Mesodermal cell (in vitro differentiated cells): ENCODE results near the gene XAGE2. TPM values are rescaled to one million over a fixed set of nuclear protein-coding genes. Genes with fewer than 3 reads are reported as not detected.
"Not testable (repeated sequence)": the region's sequence is repeated elsewhere in the genome, so short reads cannot be mapped to it uniquely, and the experiment has no call there.

Experiments
- H3K27ac ChIP-seq: 2 replicates; pipeline ENCODE4 v1.7.0; 2013; ENCODE audit warnings: mild to moderate bottlenecking, low read depth, low read length, moderate library complexity; ENCODE audit not compliant: severe bottlenecking
- H3K36me3 ChIP-seq: 2 replicates; pipeline ENCODE4 v1.7.1; 2013; ENCODE audit warnings: mild to moderate bottlenecking, low read length, moderate library complexity; ENCODE audit not compliant: control insufficient read depth, insufficient read depth
- H3K4me1 ChIP-seq: one replicate; pipeline ENCODE4 v1.7.1; 2013; ENCODE audit warnings: mild to moderate bottlenecking, low read length; ENCODE audit not compliant: insufficient read depth, control insufficient read depth, poor library complexity, severe bottlenecking
- H3K4me3 ChIP-seq: 2 replicates; pipeline ENCODE4 v1.7.0; 2013; ENCODE audit warnings: low read length, control low read depth, mild to moderate bottlenecking; ENCODE audit not compliant: insufficient read depth, poor library complexity, severe bottlenecking; ENCODE audit errors: extremely low read depth
- H3K9me3 ChIP-seq: 2 replicates; pipeline ENCODE4 v1.7.1; 2013; ENCODE audit warnings: mild to moderate bottlenecking, low read length, moderate library complexity; ENCODE audit not compliant: control insufficient read depth
- WGBS, 2 experiments: methylation state at CpG; one replicate each; pipeline ENCODE4 v1.1.5; 2013; ENCODE audit warnings: missing lambda C conversion rate in 2 of 2; ENCODE audit not compliant: insufficient coverage in 2 of 2; 5-methylcytosine and 5-hydroxymethylcytosine counted together
- polyA plus RNA-seq, 2 experiments: library from polyadenylated mRNA; stranded (reverse); fragments of 50-300 nt; gene quantifications; one replicate each; pipeline ENCODE4 v1.2.3, GENCODE V29; 2013

XAGE2 gene, protein sequence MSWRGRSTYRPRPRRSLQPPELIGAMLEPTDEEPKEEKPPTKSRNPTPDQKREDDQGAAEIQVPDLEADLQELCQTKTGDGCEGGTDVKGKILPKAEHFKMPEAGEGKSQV
- not detected for polyA plus RNA-seq (2013, experiment 1 of 2)
- polyA plus RNA-seq (2013, experiment 2 of 2), result not detected

GRCh38 chrX:52368368-52369055 lies at the start of gene XAGE2:
Gene XAGE2 (plus strand): TSS chrX:52369021. CDS start chrX:52370015, 994 bp downstream.
- Histone ChIP-seq H3K4me3 (no peak within 1 kb of the TSS), H3K9me3 (no peaks in the 10 kb centered on the region), H3K36me3 (no peaks in the 10 kb centered on the region), H3K4me1 (no peaks in the 10 kb centered on the region), H3K27ac (no peak within 1 kb of the TSS)
- WGBS, 2 experiments, result 91 to 100% methylated on average over 4 to 8 of the region's 19 CpGs

DNA sequence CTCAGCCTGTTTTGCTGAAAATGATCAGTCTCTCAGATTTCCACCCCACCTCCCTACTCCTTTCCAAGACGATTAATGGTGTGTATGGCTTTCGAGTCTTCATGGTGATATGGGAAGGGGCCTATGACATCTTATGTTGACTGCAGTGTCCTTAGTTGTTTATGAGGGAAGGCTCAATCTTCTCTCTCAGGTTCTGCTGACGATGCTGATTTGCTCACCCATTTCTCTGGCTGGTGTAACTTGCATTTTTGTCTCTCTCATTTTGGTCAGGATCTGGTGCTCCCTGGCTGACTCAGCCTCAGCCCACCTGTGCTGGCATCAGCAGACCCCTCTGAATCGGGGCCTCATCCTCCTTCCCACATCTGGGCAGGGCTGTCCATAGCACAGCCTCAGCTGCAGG lies 31.4 kb upstream of the XAGE2 start:
- Histone ChIP-seq H3K9me3 (no peaks in the 10 kb centered on the region), H3K4me3 (no peak overlapping the region), H3K4me1 (no peaks in the 10 kb centered on the region), H3K27ac (no peak overlapping the region), H3K36me3 (no peaks in the 10 kb centered on the region)
- 86 to 100% methylated on average over 1 to 2 of the region's 4 CpGs for WGBS, 2 experiments

DNA sequence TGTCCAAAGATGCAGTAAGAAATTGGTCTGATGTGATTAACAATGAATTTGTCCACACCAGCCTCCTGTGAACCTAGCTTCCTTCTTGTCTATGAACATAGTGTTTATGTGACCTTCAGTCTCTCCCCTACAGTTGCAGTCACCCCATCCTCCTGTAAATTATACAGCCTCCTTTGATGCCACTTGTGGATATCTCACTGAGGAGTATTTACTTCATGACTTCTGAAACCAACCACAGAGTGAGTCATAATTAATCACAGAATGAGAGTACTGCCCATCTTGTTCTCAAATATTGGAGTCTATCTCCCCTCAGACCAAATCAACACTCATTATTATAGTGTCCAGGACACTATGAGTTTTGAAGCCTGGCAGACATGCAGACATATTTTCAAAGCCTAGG lies 27.3 kb upstream of the XAGE2 start:
- Histone ChIP-seq H3K36me3 (no peaks in the 10 kb centered on the region), H3K9me3 (no peaks in the 10 kb centered on the region), H3K27ac (no peak overlapping the region), H3K4me3 (no peak overlapping the region), H3K4me1 (no peaks in the 10 kb centered on the region)

DNA sequence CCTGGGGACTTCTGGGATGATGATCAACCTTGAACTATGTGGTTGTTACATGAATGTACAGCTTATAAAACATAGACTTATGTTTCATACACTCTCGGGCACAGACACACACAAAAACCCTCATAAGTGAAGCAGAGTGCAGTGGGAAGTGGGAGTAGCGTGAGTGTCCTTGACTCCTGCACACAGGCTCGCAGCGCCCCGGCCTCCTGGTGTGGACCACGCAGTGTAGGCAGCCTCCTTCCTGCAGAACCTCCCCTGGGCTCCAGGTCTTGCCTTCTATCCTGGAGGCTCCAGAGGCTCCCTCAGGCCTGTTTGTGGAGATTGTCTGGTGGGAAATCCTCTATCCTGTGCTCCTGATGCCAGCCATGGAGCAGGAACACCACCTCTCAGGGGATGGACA lies 25.7 kb upstream of the XAGE2 start:
- not testable (repeated sequence) for H3K4me3 ChIP-seq, H3K9me3 ChIP-seq, H3K27ac ChIP-seq, H3K36me3 ChIP-seq, H3K4me1 ChIP-seq
- no CpG with 5 or more reads among the region's 6 CpGs for WGBS, 2 experiments

DNA sequence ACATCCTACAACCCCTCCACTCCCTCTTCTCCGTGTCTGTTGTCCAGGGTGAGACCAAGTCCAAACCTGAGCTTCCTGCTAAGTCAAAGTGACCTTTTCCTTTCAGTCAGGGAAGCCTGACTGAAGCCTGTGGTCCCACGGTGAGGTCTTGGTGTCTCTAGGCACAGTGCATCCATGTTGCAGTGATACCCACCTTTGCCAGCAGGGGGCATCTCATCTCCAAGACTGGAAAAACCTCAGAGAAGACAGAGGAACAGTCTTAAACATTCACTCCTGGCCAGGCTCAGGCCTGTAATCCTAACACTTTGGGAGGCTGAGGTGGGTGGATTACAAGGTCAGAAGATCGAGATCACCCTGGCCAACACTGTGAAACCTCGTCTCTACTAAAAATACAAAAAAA lies 23.4 kb upstream of the XAGE2 start:
- not testable (repeated sequence) for H3K4me3 ChIP-seq, H3K36me3 ChIP-seq, H3K9me3 ChIP-seq, H3K27ac ChIP-seq, H3K4me1 ChIP-seq
- 80% methylated on average over 1 of the region's 4 CpGs; no CpG with 5 or more reads in 1 of the 2 experiments for WGBS, 2 experiments

DNA sequence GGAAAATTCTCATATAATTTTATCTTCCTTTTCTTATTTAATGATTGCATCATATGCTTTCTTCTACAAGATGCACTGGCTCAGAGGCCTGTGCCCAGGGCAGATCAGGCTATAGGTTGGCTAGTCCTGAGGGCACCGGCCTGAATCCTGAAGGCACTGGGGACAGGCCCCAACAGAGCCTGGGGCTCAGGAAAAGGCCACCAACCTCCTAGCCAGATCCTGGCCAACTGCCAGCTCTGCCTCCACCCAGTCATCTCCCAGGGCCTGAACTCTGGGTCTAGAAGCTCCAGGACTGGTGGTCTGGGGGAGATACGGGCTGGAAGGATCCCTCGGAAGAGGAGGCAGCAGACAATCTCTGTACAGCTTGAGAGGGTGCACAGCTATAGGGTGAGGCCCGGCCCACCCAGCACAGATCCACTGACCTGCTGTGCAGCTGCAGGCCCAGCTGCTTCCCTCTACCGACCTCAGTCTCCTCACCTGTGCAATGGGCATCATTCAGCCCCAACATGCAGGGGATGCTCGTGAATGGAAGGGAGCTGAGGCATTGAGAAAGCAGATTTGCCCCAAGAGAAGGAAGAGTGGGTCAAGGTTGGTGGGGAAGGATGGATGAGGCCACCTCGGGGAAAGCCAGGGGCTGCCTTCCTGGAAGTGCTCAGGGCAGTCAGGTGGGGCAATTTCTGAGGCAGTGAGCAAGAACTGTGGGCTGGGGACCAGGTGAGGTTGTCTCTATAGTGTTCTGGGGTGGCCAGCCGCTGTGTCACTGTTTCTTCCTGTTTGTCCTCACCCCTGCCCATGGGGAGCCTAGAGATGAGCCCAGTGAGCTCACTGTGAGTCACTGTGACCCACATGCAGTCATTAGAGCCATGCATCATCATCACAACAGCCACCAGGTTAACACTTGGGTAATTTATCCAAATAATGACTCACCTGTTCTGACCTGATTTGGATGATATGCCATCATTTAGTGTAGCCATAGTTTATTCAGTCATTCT lies 22.4 kb upstream of the XAGE2 start:
- Histone ChIP-seq H3K36me3 (no peaks in the 10 kb centered on the region), H3K9me3 (no peaks in the 10 kb centered on the region)
- 100% methylated on average over 1 of the region's 8 CpGs; no CpG with 5 or more reads in 1 of the 2 experiments for WGBS, 2 experiments

GRCh38 chrX:52349681-52350080 lies 19.1 kb upstream of the XAGE2 start:
- Histone ChIP-seq H3K36me3 (no peaks in the 10 kb centered on the region), H3K27ac (no peak overlapping the region), H3K9me3 (no peaks in the 10 kb centered on the region), H3K4me1 (no peaks in the 10 kb centered on the region), H3K4me3 (no peak overlapping the region)
- WGBS, 2 experiments, result 70 to 95% methylated on average over 3 to 5 of the region's 6 CpGs

More for the DNA sequence above, 22.4 kb upstream of the XAGE2 start:
- no peak overlapping the region for H3K4me3 ChIP-seq
- no peaks in the 10 kb centered on the region for H3K4me1 ChIP-seq
- H3K27ac ChIP-seq, result no peak overlapping the region

DNA sequence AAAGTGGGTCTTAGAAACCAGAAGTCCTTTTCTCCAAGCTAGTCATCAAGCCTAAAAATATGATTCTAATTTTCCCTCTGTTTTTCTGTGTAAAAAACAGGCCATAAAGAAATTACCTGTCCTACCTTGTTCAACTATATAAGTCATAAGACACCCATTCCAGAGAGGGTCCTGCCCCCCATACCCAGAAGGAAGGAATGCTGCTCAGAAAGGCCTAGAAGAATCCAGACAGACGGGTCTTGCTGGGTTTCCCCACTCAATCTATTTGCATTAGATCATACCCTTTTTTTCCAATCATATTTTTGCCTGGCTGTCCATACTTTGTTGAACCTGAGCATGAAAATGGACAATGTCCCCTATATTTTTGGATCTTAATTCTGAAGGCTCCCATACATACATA lies 16.3 kb upstream of the XAGE2 start:
- Histone ChIP-seq H3K4me3 (no peak overlapping the region), H3K9me3 (no peaks in the 10 kb centered on the region), H3K4me1 (no peaks in the 10 kb centered on the region), H3K36me3 (no peaks in the 10 kb centered on the region), H3K27ac (no peak overlapping the region)
- WGBS, 2 experiments, result 71% methylated on average over 1 of the region's 1 CpG; no CpG with 5 or more reads in 1 of the 2 experiments

DNA sequence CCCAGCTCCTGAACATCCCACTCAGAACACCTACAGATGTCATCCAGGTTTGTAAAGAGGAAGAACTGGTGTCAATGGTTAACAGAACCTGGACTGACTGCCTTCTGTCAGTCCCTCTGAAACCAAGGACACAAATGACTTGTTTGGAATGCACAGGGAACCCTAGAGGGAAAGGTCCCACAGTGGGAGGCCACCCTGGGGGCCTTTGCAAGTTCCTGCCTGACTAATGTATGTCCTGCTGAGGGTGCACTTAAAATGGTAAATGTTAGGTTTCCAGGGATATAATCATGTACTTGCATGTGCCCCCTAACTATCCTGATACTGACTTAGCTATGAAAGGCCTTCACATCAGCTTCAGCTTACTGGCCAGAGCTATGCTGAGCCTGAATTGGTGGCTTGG lies 15.0 kb upstream of the XAGE2 start:
- Histone ChIP-seq H3K36me3 (no peaks in the 10 kb centered on the region), H3K4me1 (no peaks in the 10 kb centered on the region), H3K27ac (no peak overlapping the region), H3K4me3 (no peak overlapping the region), H3K9me3 (no peaks in the 10 kb centered on the region)

DNA sequence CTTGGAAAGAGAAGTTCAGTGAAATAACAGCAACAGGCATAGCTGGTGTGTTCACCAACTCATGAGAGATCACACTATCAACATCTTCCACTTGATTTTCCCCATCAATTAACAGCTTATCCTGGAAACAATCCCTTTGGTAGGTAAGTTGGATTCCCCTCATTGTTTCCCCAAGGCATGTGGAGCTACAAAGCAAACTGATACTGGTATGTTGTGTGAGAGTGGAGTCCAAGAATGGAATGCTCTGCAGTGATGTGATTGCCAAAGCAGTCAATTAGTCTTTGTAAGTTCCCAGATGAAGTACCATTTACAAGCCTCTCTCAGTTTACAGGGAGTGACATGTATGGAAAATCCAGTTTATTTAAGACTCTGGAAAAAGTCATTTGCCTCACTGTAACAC lies 13.7 kb upstream of the XAGE2 start:
- no peaks in the 10 kb centered on the region for H3K36me3 ChIP-seq
- no peak overlapping the region for H3K4me3 ChIP-seq
- H3K27ac ChIP-seq, result no peak overlapping the region
- H3K4me1 ChIP-seq, result no peaks in the 10 kb centered on the region
- H3K9me3 ChIP-seq, result no peaks in the 10 kb centered on the region
